GM21723 (cell line): ENCODE results near the gene SLC25A47.
"Not testable (repeated sequence)": the region's sequence is repeated elsewhere in the genome, so short reads cannot be mapped to it uniquely, and the experiment has no call there.

Experiments
- ATAC-seq: cut with Tn5 transposase; IDR thresholded peaks from one replicate; pipeline ENCODE4 v1.9.1; 2021; ENCODE audit warnings: mild to moderate bottlenecking, moderate library complexity; ENCODE audit not compliant: unreplicated experiment

Gene SLC25A47

DNA sequence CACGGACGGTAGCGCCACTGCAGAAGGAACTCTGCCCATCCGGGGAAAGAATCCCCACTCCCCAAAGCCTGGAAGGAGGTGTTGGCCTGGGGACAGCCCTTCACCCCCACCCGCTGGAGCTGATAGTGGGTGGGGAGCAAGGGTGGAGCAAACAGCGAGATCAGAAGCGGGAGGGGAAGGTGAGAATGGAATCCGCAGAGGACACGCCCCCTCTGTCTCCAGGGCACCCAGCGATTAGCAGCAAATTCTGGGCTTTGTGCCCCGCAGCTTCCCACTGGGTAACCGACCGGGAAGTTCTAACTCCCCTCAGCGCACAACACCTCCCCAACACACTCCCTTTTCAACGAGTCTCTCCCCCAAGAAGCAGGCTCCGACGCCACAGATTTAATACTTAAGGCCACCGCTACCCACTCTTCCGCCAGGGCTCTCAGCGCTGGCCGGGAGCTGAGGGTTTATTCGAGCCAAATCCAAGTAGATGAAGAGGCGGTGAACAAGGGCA is 18.3 kb upstream of the SLC25A47 start:
- ATAC-seq, result no peak

DNA sequence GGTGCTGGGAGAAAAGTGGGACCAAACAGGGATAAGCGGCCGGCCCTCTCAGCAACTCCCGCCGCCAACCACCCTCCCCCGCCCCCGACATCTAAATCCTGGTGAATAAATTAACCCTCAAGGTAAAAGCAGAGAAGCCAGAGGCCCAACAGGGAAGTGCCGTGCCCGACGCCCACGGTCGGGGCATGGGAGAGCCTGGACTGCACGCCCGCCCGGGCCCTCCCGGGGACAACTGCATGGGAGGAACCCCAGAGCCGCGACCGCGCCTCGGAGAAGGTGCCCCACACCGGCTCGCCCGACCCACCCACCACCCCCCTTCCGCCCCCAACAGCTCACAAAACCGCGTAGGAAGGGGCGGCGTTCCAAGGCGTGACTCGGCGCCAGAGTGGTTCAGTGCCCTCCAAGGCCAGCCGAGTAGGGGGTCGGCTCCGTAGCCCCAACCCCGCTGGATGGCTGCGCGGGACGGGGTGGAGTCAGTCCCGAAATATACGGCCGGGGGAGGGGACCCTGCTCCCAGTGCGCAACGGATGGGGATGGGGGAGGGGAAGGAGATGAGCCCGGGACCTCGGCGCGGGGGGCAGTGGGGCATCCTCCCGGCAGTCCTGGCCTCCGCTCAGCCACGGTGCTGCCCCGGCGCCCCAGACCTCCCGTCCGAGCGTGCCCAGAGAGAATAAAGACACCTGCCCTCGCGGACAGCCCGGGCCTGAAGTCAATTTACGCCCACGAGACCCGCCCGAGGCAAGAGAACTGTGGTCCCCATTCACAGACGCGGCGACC is 17.6 kb upstream of the SLC25A47 start:
- ATAC-seq, result no peak

GRCh38 chr14:100306101-100306997 is 16.8 kb upstream of the SLC25A47 start, which contains the start of gene SLC25A29:
TSS of gene SLC25A29 (minus strand) at chr14:100306444. CDS start at chr14:100306232, 212 bp downstream.
- ATAC-seq, result peak; percentile 87

- ATAC-seq, result peak; percentile 24
These were observed 16.0 kb upstream of the SLC25A47 start for GRCh38 chr14:100306998-100307765.

GRCh38 chr14:100307766-100308426 is 15.2 kb upstream of the SLC25A47 start:
- no peak for ATAC-seq

GRCh38 chr14:100308427-100308792 is 14.7 kb upstream of the SLC25A47 start:
- not testable (repeated sequence) for ATAC-seq

DNA sequence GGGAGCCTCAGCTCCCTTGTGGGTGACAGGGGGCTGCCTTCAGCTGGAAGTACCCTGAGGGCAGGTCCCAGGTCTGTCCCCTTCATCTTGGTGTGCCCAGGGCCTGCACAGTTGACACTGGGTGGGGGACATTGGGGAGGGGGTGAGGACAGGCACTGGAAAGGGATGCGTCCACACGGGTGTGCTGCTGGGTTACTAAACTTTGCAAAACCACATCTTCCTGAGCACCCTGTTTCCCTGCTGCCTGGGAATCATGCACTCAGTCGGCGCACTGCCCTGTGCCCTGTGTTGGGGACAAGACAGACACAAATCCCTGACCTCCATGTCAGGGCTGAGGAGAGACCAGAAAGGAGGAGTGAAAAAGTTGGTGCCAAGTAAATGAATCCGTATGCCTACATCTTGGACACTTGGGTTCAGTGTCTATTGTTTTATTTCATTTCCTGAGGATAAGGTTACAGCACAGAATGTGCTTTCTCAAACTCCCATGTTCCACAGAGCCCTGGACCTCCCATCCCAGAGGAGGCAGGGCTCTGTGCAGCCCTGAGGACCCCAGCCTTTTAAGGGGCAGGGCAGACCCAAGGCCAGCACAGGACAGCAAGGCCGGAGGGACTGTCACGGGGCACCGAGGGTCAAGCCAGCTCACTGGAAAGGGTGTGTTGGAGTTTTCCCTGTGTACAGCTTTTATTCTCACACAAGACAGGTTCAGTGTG is 14.0 kb upstream of the SLC25A47 start:
- ATAC-seq, result no peak

DNA sequence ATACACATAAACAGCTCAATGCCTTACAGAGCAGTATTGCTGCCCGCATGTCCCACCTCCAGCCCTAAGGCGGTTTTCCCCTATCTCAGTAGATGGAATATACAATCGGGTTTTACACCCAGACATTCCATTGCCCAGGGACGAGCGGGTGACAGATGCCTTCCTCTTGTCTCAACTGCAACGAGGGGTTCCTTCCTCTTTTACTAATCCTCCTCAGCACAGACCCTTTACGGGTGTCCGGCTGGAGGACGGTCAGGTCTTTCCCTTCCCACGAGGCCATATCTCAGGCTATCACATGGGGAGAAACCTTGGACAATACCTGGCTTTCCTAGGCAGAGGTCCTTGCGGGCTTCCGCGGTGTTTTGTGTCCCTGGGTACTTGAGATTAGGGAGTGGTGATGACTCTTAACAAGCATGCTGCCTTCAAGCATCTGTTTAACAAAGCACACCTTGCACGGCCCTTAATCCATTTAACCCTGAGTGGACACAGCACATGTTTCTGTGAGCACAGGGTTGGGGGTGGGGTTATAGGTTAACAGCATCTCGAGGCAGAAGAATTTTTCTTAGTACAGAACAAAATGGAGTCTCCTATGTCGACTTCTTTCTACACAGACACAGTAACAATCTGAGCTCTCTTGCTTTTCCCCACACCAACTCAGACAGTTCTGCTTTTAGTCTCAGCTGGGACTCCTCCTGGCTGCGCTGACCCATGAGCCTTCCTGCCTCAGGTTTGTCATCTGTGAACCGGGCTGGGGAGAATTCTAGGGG is 10.8 kb upstream of the SLC25A47 start:
- ATAC-seq, result not testable (repeated sequence)

GRCh38 chr14:100312877-100313400 is 10.2 kb upstream of the SLC25A47 start:
- ATAC-seq, result no peak

DNA sequence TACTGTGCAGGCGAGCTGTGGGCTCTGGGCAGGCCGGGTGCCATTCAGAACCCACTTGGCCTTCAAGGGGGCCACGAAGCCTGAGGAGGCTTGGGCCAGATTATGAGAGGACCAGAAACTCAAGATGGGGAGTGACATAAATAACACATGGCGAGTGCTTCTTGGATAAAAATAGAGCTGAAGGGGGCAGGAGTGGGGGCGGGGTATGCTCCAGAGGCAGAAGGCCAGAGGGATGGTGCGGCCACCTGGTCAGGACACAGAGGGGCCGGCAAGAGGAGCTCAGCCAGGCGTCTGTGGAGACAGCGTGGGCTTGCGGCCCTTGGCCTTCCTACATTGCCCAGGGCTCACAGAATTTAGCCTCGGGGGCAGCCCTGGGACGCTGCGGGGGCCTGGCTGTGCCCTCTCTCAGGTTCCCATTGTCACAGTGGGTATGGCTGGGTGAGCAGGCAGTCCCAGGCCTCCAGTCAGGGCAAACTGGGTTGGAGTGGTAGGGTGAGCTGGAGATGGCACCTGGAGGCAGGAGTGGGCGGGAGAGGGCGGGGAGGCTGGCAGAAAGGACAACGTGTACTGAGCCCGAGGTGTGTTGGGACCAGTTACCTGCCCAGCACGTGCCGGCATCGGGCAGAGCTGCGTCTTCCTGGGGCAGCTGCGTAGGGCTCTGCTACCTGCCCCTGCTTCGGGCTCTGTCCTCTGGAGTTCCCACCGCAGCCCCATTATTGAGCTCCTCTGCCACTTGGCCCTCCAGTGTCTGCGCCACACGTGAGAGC is 9.5 kb upstream of the SLC25A47 start:
- ATAC-seq, result no peak

DNA sequence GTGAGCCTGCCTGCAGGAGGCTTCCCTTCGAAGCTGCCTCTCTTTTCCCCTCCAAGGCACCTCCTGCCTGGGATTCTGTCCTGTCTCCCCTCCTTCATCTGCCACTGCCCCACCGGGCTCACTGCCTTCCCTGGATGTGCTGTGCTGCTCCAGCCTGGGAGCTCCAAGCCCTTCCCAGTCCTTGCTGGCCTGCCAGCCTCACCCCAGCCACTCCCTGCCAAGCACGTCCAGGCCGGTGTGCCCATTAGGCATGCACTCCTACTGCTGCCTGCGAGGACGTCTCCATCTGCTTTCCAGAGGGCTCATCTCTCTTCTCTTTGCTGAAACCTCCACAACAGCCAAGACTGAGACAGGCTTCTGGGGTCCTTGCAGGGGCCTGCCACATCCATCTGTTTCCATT is 8.4 kb upstream of the SLC25A47 start:
- ATAC-seq, result no peak

DNA sequence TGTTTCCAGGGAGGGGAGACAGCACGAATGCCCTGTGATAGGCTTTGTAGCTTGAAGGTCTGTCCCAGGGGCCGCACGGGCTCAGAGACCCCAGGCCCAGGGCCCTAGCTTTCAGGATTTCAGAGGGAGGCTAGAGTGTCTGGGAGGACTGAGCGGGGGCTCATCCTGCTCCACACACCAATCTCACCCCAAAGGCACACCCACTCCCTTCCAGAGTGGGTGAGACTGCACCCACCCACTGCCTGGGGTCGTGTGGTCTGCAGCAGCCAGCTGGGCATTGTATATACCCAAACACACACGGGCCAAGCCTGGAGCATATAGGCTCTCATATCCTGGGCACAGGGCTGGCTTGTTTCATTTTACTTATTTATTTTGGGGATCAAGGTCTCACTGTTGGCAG is 5.8 kb upstream of the SLC25A47 start:
- no peak for ATAC-seq

DNA sequence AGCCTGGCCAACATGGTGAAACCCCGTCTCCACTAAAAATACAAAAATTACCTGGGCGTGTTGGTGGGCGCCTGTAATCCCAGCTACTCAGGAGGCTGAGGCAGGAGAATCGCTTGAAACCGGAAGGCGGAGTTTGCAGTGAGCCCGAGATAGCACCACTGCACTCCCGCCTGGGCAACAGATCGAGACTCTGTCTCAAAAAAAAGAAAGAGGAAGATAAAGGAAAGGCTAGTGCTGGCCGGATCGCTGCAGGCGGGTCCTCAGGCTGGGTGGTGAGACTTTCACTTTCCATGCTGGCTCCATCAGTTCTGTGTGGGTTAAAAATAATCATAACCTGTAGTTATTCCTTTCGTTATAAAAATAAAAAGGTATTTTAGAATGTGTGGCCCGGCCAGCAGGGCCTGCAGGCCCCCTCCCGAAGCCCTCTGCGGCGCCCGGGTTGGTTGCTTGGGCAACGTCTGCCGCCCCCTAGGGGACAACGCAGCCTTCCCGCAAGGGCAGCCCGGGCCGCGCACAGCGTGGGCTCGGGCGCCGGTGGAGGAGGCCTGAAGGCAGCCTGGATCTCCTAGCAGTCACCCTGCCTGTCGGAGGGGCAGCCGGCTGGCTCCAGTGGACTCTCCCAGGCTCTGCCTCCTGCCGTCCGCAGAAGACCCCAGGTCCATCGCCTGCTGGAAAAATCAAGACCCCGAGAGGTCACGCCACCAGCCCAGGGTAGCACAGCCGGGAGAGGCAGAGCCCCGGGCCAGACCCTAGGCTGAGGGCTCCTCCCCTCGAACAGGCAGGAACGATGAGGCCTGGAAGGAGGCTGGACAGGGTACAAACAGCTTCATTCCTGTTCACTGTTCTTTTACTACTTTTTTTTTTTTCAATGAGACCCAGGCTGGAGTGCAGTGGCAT is 5.0 kb upstream of the SLC25A47 start:
- ATAC-seq, result peak; percentile 85

- no peak for ATAC-seq
These were observed 2.8 kb upstream of the SLC25A47 start for GRCh38 chr14:100320157-100320856.

DNA sequence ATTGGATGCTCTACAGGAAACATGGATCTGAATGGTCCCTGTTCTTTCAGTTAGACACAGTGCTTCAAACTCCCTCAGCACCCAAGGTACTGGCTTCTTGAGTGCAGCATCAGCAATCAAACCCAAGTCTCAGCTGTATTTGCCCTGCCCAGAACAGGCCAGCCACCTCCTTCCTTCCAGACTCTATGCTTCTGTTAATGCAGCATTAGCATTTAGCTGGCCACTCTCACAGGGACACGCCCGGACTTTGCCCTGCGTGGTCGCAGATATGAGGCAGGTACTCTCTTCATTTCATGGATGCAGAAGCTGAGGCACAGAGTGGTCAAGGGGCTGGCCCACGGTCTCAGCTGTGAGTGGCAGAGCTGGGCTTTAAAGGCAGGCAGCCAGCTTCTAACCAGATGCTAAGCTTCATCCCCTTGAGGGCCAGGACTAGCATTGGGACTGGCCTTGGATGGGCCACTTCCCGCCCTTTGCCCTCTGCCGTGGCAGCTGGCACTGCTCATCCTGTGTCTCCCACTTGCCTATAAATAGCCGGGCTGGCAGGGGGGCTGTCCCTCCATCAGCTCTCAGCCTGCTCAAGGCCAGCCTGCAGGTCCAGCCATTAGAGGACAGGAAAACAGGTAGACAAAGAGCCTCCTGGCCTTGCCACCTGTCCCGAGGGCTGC is 1.5 kb upstream of the SLC25A47 start:
- no peak for ATAC-seq
